NB4 (cell line): ENCODE results near the gene HDAC9.

Source experiments
- CTCF ChIP-seq: IDR thresholded peaks from one replicate; pipeline ENCODE4 v1.5.1; 2012; ENCODE audit warnings: low read depth, low read length
- MAX ChIP-seq: IDR thresholded peaks from 2 replicates; pipeline ENCODE4 v1.6.1; 2011; ENCODE audit warnings: low read depth, low read length
- POLR2A ChIP-seq: IDR thresholded peaks from 2 replicates; pipeline ENCODE4 v1.6.1; 2011; ENCODE audit warnings: mild to moderate bottlenecking; ENCODE audit not compliant: insufficient read length; ENCODE audit errors: extremely low read depth

- TF ChIP-seq POLR2A (no peak), CTCF (no peak), MAX (no peak)
Observed at GRCh38 chr7:18655506-18655905, 160.0 kb downstream of the HDAC9 start.
